ENCODE measurements around the gene HOXB13. TPM values are rescaled to one million over a fixed set of nuclear protein-coding genes. Genes with fewer than 3 reads are reported as not detected.

Gene HOXB13
- total RNA-seq, 4 donors from 2014 or later: not detected

DNA sequence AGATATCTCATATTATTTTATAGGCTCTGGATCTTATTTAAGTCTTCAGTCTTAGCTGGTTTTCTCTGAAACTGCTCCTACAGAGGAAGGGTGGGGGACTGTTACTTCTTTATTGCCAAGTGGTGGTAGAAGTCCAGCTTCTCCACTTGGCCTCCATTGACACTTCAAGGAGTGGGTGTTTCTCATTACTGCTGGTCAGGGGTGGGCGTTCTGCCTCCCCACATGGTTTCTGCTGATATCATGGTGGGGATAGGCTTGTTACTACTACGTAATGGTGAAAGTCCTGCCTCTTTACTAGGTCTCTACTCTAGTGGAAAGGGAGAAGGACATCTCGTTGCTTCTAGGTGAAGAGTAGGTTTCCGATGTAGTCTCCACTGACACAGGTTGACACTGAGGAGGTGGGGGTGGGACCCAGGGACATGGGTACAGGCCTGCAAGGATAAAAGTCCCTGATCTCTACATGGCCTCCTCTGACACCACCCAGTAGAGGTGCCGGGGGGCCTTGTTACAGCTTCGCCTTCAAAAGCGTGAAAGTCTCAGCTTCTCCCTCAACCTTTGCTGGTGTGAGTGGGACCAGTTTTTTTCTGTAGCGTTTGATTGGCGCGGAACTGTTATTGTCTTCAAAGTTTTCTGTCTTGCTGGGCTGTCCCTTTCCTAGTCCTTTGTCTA, 26.6 kb downstream of the HOXB13 start:
- no peaks in the 10 kb centered on the region for H3K9me3 ChIP-seq
- no peak for DNase-seq (ENCODE audit: low spot score in 2 of 2)
- H3K27me3 ChIP-seq: peaks cover 94% of the 10 kb centered on the region
- no peaks in the 10 kb centered on the region for H3K4me1 ChIP-seq
- no peak for TF ChIP-seq POLR2AphosphoS5 (IDR thresholded peaks at IDR 0.05)
- TF ChIP-seq EP300 (IDR thresholded peaks at IDR 0.05): no peak
- TF ChIP-seq POLR2A (IDR thresholded peaks at IDR 0.05): no peak
- TF ChIP-seq, protein P1, sequence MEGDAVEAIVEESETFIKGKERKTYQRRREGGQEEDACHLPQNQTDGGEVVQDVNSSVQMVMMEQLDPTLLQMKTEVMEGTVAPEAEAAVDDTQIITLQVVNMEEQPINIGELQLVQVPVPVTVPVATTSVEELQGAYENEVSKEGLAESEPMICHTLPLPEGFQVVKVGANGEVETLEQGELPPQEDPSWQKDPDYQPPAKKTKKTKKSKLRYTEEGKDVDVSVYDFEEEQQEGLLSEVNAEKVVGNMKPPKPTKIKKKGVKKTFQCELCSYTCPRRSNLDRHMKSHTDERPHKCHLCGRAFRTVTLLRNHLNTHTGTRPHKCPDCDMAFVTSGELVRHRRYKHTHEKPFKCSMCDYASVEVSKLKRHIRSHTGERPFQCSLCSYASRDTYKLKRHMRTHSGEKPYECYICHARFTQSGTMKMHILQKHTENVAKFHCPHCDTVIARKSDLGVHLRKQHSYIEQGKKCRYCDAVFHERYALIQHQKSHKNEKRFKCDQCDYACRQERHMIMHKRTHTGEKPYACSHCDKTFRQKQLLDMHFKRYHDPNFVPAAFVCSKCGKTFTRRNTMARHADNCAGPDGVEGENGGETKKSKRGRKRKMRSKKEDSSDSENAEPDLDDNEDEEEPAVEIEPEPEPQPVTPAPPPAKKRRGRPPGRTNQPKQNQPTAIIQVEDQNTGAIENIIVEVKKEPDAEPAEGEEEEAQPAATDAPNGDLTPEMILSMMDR (IDR thresholded peaks at IDR 0.05): no peak
- no peak overlapping the region for H3K4me3 ChIP-seq
- H3K36me3 ChIP-seq: no peaks in the 10 kb centered on the region
- 87% methylated on average over 10 of the region's 10 CpGs for WGBS
- H3K27ac ChIP-seq: no peak overlapping the region

DNA sequence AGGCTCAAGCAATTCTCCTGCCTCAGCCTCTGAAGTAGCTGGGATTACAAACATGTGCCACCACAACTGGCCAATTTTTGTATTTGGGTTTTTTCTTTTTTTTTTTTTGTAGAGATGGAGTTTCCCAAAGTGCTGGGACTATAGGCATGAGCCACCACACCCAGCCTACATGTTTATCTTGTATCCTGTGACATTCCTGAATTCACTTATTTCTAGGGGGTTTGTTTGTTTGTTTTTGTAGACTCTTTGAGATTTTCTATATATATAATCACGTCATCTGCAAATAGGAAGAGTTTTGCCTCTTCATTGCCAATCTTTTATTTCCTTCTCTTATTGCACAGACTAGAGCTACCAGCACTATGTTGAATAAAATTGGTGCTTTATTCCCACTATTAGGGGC, 35.4 kb downstream of the HOXB13 start:
- TF ChIP-seq POLR2AphosphoS5 (IDR thresholded peaks at IDR 0.05): no peak
- TF ChIP-seq EP300 (IDR thresholded peaks at IDR 0.05): no peak
- TF ChIP-seq, protein P1 (IDR thresholded peaks at IDR 0.05): no peak
- no peak for TF ChIP-seq POLR2A (IDR thresholded peaks at IDR 0.05)
- H3K27ac ChIP-seq: no peak overlapping the region
- no peaks in the 10 kb centered on the region for H3K9me3 ChIP-seq
- no peaks in the 10 kb centered on the region for H3K36me3 ChIP-seq
- H3K4me3 ChIP-seq: no peak overlapping the region
- H3K4me1 ChIP-seq: no peaks in the 10 kb centered on the region
- peaks cover 54% of the 10 kb centered on the region for H3K27me3 ChIP-seq
- WGBS: 38% methylated on average over 1 of the region's 1 CpG
- DNase-seq (ENCODE audit: low spot score in 2 of 2): no peak

DNA sequence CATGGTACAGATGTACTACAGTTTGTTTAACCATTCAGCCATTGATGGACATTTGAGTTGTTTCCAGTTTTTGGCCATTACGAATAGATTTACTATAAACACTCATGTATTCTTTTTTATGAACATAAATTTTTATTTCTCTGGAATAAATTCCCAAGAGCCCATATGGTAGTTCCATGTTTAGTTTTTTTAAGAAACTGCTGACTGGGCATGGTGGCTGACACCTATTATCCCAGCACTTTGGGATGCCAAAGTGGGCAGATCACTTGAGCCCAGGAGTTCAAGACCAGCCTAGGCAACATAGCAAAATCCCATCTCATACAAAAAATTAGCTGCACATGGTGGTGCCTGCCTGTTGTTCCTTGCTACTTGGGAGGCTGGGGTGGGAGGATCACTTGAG, 36.5 kb downstream of the HOXB13 start:
- WGBS: 84% methylated on average over 1 of the region's 1 CpG
- Histone ChIP-seq H3K27ac (no peak overlapping the region), H3K36me3 (no peaks in the 10 kb centered on the region), H3K9me3 (no peaks in the 10 kb centered on the region), H3K27me3 (peaks cover 50% of the 10 kb centered on the region), H3K4me1 (no peaks in the 10 kb centered on the region), H3K4me3 (no peak overlapping the region)
- DNase-seq (ENCODE audit: low spot score in 2 of 2): no peak
- TF ChIP-seq POLR2A (IDR thresholded peaks at IDR 0.05) (no peak), EP300 (IDR thresholded peaks at IDR 0.05) (no peak), POLR2AphosphoS5 (IDR thresholded peaks at IDR 0.05) (no peak)
- TF ChIP-seq, protein P1 (IDR thresholded peaks at IDR 0.05): no peak

DNA sequence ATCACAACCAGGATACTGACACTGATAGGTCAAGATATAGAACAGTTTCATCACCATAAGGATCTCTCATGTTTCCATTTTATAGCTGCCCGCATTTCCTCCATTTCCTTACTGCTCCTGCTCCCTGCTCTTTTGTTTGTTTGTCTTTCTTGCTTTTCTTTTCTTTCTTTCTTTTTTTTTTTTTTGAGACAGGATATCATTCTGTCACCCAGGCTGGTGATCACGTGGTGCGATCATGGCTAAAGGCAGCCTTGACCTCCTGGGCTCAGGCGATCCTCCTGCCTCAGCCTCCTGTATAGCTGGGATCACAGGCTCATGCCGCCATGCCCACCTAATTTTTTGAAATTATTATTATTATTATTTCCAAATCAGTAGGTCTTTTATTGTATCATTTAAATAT, 37.9 kb downstream of the HOXB13 start:
- no peaks in the 10 kb centered on the region for H3K36me3 ChIP-seq
- 87% methylated on average over 5 of the region's 5 CpGs for WGBS
- H3K4me3 ChIP-seq: no peak overlapping the region
- H3K9me3 ChIP-seq: no peaks in the 10 kb centered on the region
- TF ChIP-seq, protein P1 (IDR thresholded peaks at IDR 0.05): no peak
- TF ChIP-seq EP300 (IDR thresholded peaks at IDR 0.05): no peak
- TF ChIP-seq POLR2AphosphoS5 (IDR thresholded peaks at IDR 0.05): no peak
- no peak for TF ChIP-seq POLR2A (IDR thresholded peaks at IDR 0.05)
- peaks cover 44% of the 10 kb centered on the region for H3K27me3 ChIP-seq
- H3K27ac ChIP-seq: no peak overlapping the region
- no peak for DNase-seq (ENCODE audit: low spot score in 2 of 2)
- no peaks in the 10 kb centered on the region for H3K4me1 ChIP-seq

DNA sequence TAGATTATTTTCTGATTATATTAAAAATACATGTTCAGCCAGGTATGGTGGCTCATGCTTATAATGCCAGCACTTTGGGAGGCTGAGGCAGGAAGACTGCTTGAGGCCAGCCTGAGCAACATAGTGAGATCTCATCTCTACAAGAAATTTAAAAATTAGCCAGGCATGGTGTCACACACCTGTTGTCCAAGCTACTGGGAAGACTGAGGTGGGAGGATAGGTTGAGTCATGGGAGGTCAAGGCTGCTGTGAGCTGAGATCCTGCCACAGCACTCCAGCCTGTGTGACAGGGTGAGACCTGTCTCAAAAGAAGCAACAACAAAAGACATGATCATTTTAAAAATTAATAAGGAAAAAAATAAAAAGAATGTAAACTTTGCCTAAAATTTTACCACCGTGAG, 46.9 kb downstream of the HOXB13 start:
- Histone ChIP-seq H3K27me3 (peaks cover 73% of the 10 kb centered on the region), H3K36me3 (no peaks in the 10 kb centered on the region), H3K4me1 (peaks cover 8% of the 10 kb centered on the region), H3K9me3 (no peaks in the 10 kb centered on the region), H3K27ac (no peak overlapping the region), H3K4me3 (no peak overlapping the region)
- TF ChIP-seq EP300 (IDR thresholded peaks at IDR 0.05) (no peak), POLR2A (IDR thresholded peaks at IDR 0.05) (no peak), POLR2AphosphoS5 (IDR thresholded peaks at IDR 0.05) (no peak)
- TF ChIP-seq, protein P1 (IDR thresholded peaks at IDR 0.05): no peak
- no peak for DNase-seq (ENCODE audit: low spot score in 2 of 2)
- WGBS: 87% methylated on average over 1 of the region's 1 CpG

Data from suprapubic skin (tissue), 4 donors.